DOHH2 (cell line): Measurements from ENCODE around the gene IQGAP3.

Experiments
- H3F3A ChIP-seq: fragments of 200-600 bp; sonication (generic), shearing (Covaris generic); 2 replicates; pipeline ENCODE4 v1.6.0; 2016; ENCODE audit warnings: antibody characterized with exemption, mild to moderate bottlenecking; ENCODE audit not compliant: control insufficient read depth, insufficient read depth
- H3K27ac ChIP-seq: fragments of 200-600 bp; sonication (generic); 2 replicates; pipeline ENCODE4 v1.5.1; 2014; ENCODE audit warnings: low read depth, mild to moderate bottlenecking, low read length, moderate library complexity
- H3K27me3 ChIP-seq: fragments of 200-600 bp; sonication (generic); 2 replicates; pipeline ENCODE4 v1.6.1; 2014; ENCODE audit warnings: mild to moderate bottlenecking, low read length, mixed read lengths; ENCODE audit not compliant: control insufficient read depth
- H3K36me3 ChIP-seq: fragments of 200-600 bp; sonication (generic); 2 replicates; pipeline ENCODE4 v1.6.1; 2014; ENCODE audit warnings: mild to moderate bottlenecking, low read length, moderate library complexity, mixed read lengths; ENCODE audit not compliant: control insufficient read depth
- H3K4me1 ChIP-seq: fragments of 200-600 bp; sonication (generic); 2 replicates; pipeline ENCODE4 v1.6.1; 2014; ENCODE audit warnings: mild to moderate bottlenecking, low read length, mixed read lengths; ENCODE audit not compliant: control insufficient read depth
- H3K4me2 ChIP-seq: fragments of 200-600 bp; sonication (generic); 2 replicates; pipeline ENCODE4 v1.6.0; 2014; ENCODE audit warnings: mild to moderate bottlenecking, low read length, moderate library complexity
- H3K4me3 ChIP-seq: fragments of 200-600 bp; sonication (generic); 2 replicates; pipeline ENCODE4 v1.5.1; 2014; ENCODE audit warnings: mild to moderate bottlenecking, low read length, mixed read lengths
- H3K79me2 ChIP-seq: fragments of 200-600 bp; sonication (generic); 2 replicates; pipeline ENCODE4 v1.6.1; 2014; ENCODE audit warnings: mild to moderate bottlenecking, low read length, mixed read lengths; ENCODE audit not compliant: control insufficient read depth
- H3K9me2 ChIP-seq: fragments of 200-600 bp; sonication (generic); replicated peaks from 2 replicates; pipeline ENCODE4 v1.6.1; 2014; ENCODE audit warnings: mild to moderate bottlenecking, low read length, mixed read lengths; ENCODE audit not compliant: control insufficient read depth
- H3K9me3 ChIP-seq: fragments of 200-600 bp; sonication (generic); 2 replicates; pipeline ENCODE4 v1.6.1; 2014; ENCODE audit warnings: antibody characterized with exemption, low read length, mixed read lengths; ENCODE audit not compliant: control insufficient read depth, insufficient read depth
- H4K20me1 ChIP-seq: fragments of 200-600 bp; sonication (generic); 2 replicates; pipeline ENCODE4 v1.6.0; 2014; ENCODE audit warnings: low read depth, mild to moderate bottlenecking, antibody characterized with exemption, low read length, moderate library complexity; ENCODE audit not compliant: control insufficient read depth, insufficient read depth
- EZH2phosphoT487 ChIP-seq: fragments of 200-600 bp; sonication (generic); IDR thresholded peaks from 2 replicates; pipeline ENCODE4 v1.6.1; 2017; ENCODE audit warnings: borderline replicate concordance, mild to moderate bottlenecking, antibody characterized with exemption, low read length, moderate library complexity, mixed read lengths
- TF ChIP-seq, protein P1 (sequence below): fragments of 200-600 bp; sonication (generic); IDR thresholded peaks from one replicate; pipeline ENCODE4 v1.5.1; 2014; ENCODE audit warnings: antibody characterized with exemption, mild to moderate bottlenecking, low read depth, low read length; ENCODE audit not compliant: poor library complexity, severe bottlenecking

The IQGAP3 gene

DNA sequence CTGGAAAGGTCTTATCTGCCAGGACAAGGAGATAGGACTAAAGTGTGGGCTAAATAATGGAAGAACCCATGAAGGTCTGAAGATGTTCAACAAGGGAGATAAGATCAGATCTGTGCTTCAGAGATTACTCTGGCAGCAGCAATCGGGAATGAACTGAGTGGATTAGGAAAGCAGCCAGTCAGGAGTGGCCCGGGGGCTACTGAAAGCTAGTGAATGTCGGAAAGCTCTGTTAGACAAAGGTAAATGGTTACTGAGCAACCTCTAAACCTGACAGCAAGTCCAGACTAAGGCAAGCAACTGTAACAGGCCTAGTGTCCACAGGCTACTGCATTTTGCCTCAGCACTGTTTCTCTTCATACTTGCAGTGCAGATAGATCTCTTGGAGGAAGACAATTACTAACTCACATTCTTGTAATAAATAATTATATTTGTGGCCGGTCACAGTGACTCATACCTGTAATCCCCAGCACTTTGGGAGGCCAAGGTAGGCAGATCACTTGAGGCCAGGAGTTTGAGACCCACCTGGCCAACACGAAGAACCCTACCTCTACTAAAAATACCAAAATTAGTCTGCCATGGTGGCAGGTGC lies 12.5 kb downstream of the IQGAP3 start:
- Histone ChIP-seq H3K4me2 (no peak overlapping the region), H3K36me3 (peaks cover 37% of the 10 kb centered on the region), H3F3A (no peaks in the 10 kb centered on the region), H4K20me1 (no peaks in the 10 kb centered on the region), H3K27me3 (no peaks in the 10 kb centered on the region), H3K4me1 (no peaks in the 10 kb centered on the region), H3K9me2 (no peaks in the 10 kb centered on the region), H3K9me3 (no peaks in the 10 kb centered on the region), H3K4me3 (no peak overlapping the region), H3K79me2 (no peaks in the 10 kb centered on the region), H3K27ac (no peak overlapping the region)
- TF ChIP-seq, protein P1, sequence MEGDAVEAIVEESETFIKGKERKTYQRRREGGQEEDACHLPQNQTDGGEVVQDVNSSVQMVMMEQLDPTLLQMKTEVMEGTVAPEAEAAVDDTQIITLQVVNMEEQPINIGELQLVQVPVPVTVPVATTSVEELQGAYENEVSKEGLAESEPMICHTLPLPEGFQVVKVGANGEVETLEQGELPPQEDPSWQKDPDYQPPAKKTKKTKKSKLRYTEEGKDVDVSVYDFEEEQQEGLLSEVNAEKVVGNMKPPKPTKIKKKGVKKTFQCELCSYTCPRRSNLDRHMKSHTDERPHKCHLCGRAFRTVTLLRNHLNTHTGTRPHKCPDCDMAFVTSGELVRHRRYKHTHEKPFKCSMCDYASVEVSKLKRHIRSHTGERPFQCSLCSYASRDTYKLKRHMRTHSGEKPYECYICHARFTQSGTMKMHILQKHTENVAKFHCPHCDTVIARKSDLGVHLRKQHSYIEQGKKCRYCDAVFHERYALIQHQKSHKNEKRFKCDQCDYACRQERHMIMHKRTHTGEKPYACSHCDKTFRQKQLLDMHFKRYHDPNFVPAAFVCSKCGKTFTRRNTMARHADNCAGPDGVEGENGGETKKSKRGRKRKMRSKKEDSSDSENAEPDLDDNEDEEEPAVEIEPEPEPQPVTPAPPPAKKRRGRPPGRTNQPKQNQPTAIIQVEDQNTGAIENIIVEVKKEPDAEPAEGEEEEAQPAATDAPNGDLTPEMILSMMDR = no peak
- no peak for TF ChIP-seq EZH2phosphoT487

DNA sequence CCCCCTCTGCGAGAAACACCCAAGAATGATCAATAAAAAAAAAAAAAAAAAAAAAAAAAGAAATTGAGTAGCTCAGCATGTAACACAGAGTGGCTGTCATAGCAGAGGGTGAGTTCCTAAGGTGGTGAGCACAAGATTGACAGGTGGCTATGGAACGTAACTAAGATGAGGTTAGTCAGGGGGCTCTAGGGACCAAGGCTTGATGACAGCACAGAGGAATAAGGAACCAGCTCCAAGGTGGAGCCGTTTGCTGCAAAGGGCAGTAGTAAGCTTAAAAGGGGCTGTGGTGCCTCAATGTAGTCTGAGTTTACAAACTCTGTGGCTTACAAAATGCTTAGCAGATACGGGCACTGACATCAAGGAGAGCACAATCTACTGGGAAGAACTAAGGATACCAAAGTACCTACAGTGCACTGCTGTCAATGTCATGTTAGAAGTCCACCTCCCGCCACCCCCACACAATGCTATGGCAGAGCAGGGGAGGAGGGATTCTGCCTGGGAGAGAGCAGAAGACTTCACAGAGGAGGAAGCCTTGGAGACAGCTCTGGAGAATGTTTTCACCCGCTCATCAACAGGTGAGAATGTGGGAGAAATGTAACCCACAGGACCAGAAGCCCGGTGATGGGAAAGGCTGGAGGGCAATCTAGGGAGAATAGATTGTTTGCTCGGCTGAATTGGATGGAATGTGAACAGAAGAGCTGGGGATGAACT lies 13.1 kb downstream of the IQGAP3 start:
- Histone ChIP-seq H3K4me3 (no peak overlapping the region), H3K4me1 (peaks cover under 1% of the 10 kb centered on the region; the same call in 1 of the 2 replicates), H3K9me2 (no peaks in the 10 kb centered on the region), H3K27me3 (no peaks in the 10 kb centered on the region), H3K36me3 (peaks cover 31% of the 10 kb centered on the region), H3F3A (no peaks in the 10 kb centered on the region), H3K27ac (no peak overlapping the region), H3K4me2 (no peak overlapping the region), H4K20me1 (no peaks in the 10 kb centered on the region), H3K9me3 (no peaks in the 10 kb centered on the region), H3K79me2 (no peaks in the 10 kb centered on the region)
- TF ChIP-seq, protein P1 = no peak
- no peak for TF ChIP-seq EZH2phosphoT487

DNA sequence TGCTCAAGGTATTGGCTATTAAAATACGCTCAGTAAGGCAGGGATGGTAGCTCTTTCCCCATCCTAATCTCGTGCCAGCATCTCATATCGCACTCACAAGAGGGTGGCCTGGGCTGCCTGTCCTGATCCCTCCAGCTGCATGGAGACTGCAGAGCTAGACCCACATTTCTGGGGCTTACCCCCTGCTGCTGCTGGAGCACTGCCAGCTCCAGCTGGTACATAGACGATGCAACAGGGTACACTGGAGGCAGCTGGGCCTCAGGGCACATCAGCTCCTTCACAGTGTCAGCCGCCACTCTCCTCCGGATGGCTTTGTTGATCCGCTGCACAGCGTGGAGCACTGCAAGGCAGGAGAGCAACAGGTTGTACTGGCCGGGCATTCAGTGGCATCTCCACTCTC lies 16.0 kb downstream of the IQGAP3 start:
- no peak overlapping the region for H3K27ac ChIP-seq
- H3K79me2 ChIP-seq = no peaks in the 10 kb centered on the region
- no peaks in the 10 kb centered on the region for H4K20me1 ChIP-seq
- no peaks in the 10 kb centered on the region for H3K27me3 ChIP-seq
- H3F3A ChIP-seq = no peaks in the 10 kb centered on the region
- no peak overlapping the region for H3K4me2 ChIP-seq
- H3K9me3 ChIP-seq = no peaks in the 10 kb centered on the region
- H3K4me3 ChIP-seq = no peak overlapping the region
- TF ChIP-seq, protein P1 = no peak
- TF ChIP-seq EZH2phosphoT487 = no peak
- H3K36me3 ChIP-seq = peaks cover 36% of the 10 kb centered on the region
- no peaks in the 10 kb centered on the region for H3K9me2 ChIP-seq
- H3K4me1 ChIP-seq = peaks cover 29% of the 10 kb centered on the region
